GM23248 (cell line): ENCODE measurements around the gene CSKMT. TPM values are rescaled to one million over a fixed set of nuclear protein-coding genes. Genes with fewer than 3 reads are reported as not detected.
"Not testable (repeated sequence)": the region's sequence is repeated elsewhere in the genome, so short reads cannot be mapped to it uniquely, and the experiment has no call there.

ENCODE experiments used
- DNase-seq: peaks from one replicate; pipeline ENCODE4 v3.0.0-alpha.2; 2015
- H2AFZ ChIP-seq: fragments of 200-600 bp; sonication (generic); 2 replicates; pipeline ENCODE4 v1.6.1; 2016; ENCODE audit warnings: antibody characterized with exemption
- H3F3A ChIP-seq: fragments of 200-600 bp; sonication (generic); 2 replicates; pipeline ENCODE4 v1.6.1; 2016; ENCODE audit warnings: mild to moderate bottlenecking, antibody characterized with exemption, mixed run types; ENCODE audit not compliant: insufficient read depth
- H3K27ac ChIP-seq: fragments of 200-600 bp; sonication (generic); 2 replicates; pipeline ENCODE4 v1.5.1; 2016; ENCODE audit warnings: mild to moderate bottlenecking
- H3K27me3 ChIP-seq: fragments of 200-600 bp; sonication (generic); replicated peaks from 2 replicates; pipeline ENCODE4 v1.6.1; 2016; ENCODE audit warnings: mild to moderate bottlenecking; ENCODE audit not compliant: insufficient read depth
- H3K36me3 ChIP-seq: fragments of 200-600 bp; sonication (generic); 2 replicates; pipeline ENCODE4 v1.6.1; 2016; ENCODE audit warnings: low read depth, mild to moderate bottlenecking
- H3K4me1 ChIP-seq: fragments of 200-600 bp; sonication (generic); 2 replicates; pipeline ENCODE4 v1.6.1; 2016; ENCODE audit warnings: mild to moderate bottlenecking; ENCODE audit not compliant: insufficient read depth
- H3K4me2 ChIP-seq: fragments of 200-600 bp; sonication (generic); one replicate; pipeline ENCODE4 v1.6.1; 2016; ENCODE audit warnings: mild to moderate bottlenecking; ENCODE audit not compliant: unreplicated experiment
- H3K4me3 ChIP-seq: fragments of 200-600 bp; sonication (generic); 2 replicates; pipeline ENCODE4 v1.5.1; 2016; ENCODE audit warnings: mild to moderate bottlenecking
- H3K79me2 ChIP-seq: fragments of 200-600 bp; sonication (generic); 2 replicates; pipeline ENCODE4 v1.6.1; 2016; ENCODE audit warnings: mild to moderate bottlenecking; ENCODE audit not compliant: insufficient read depth
- H3K9ac ChIP-seq: fragments of 200-600 bp; sonication (generic); 2 replicates; pipeline ENCODE4 v1.6.1; 2016; ENCODE audit warnings: mild to moderate bottlenecking
- H3K9me2 ChIP-seq: fragments of 200-600 bp; sonication (generic); 2 replicates; pipeline ENCODE4 v1.6.1; 2016; ENCODE audit warnings: mixed run types, mild to moderate bottlenecking, moderate library complexity; ENCODE audit not compliant: insufficient read depth
- H3K9me3 ChIP-seq: fragments of 200-600 bp; sonication (generic); one replicate; pipeline ENCODE4 v1.6.1; 2017; ENCODE audit warnings: low read depth
- H4K20me1 ChIP-seq: fragments of 200-600 bp; sonication (generic); 2 replicates; pipeline ENCODE4 v1.6.0; 2016; ENCODE audit not compliant: insufficient read depth
- EZH2 ChIP-seq: fragments of 200-600 bp; sonication (generic); IDR thresholded peaks from 2 replicates; pipeline ENCODE4 v1.6.1; 2018; ENCODE audit warnings: antibody characterized with exemption, mild to moderate bottlenecking; ENCODE audit not compliant: insufficient read depth, poor library complexity, severe bottlenecking
- EZH2phosphoT487 ChIP-seq: fragments of 200-600 bp; sonication (generic); IDR thresholded peaks from 2 replicates; pipeline ENCODE4 v1.6.1; 2018; ENCODE audit warnings: antibody characterized with exemption, moderate library complexity, mild to moderate bottlenecking, low read depth; ENCODE audit not compliant: insufficient read depth
- WGBS, 2 experiments: methylation state at CpG; one replicate each; pipeline ENCODE4 v1.1.6; 2015 to 2017; ENCODE audit warnings: low lambda C conversion rate in 2 of 2, low coverage in 1 of 2; ENCODE audit errors: missing lambda C conversion rate in 2 of 2; 5-methylcytosine and 5-hydroxymethylcytosine counted together
- in situ Hi-C: fragments of 300-500 bp; cut with MboI; formaldehyde crosslinking; loops from 2 replicates; pipeline ENCODE4 v1.15.0; 2020
- polyA plus RNA-seq: library from polyadenylated mRNA; unstranded; fragments of >200 nt; fragmentation: Nextera tagmentation; extraction: Ambion mirVana; gene quantifications from 2 replicates; pipeline ENCODE4 v1.2.1, GENCODE V29; 2016
- total RNA-seq: library from RNA; depleted of rRNA; stranded (reverse); fragments of >200 nt; shearing (Covaris generic); gene quantifications from 2 replicates; pipeline ENCODE4 v1.2.3, GENCODE V29; 2014; rRNA removed

CSKMT gene
- total RNA-seq (5.4 and 6.1 TPM in 2 replicates), polyA plus RNA-seq (2.9 and 3.6 TPM in 2 replicates)

- peaks cover 50% of the 10 kb centered on the region for H3K79me2 ChIP-seq
- in situ Hi-C loops: no loop called here
- peak within 1 kb of the TSS; percentile 87 for H3K9ac ChIP-seq
- peaks cover 12% of the 10 kb centered on the region for H3K4me1 ChIP-seq
- no peaks in the 10 kb centered on the region for H3K27me3 ChIP-seq
- H3F3A ChIP-seq: peaks cover 26% of the 10 kb centered on the region
- no peaks in the 10 kb centered on the region for H4K20me1 ChIP-seq
- TF ChIP-seq EZH2phosphoT487: no peak
- TF ChIP-seq EZH2: no peak
- peak; percentile 96 for DNase-seq
- H3K36me3 ChIP-seq: 0 out of 2 replicates have a peak, but pooled peaks cover 5% of the 10 kb centered on the region
- H3K27ac ChIP-seq: peak within 1 kb of the TSS; percentile 72
- peak within 1 kb of the TSS; percentile 84 for H2AFZ ChIP-seq
- WGBS, 2 experiments: 1% methylated on average over 43 to 47 of the region's 47 CpGs
- H3K4me3 ChIP-seq: peak within 1 kb of the TSS; percentile 84
- peak within 1 kb of the TSS; percentile 90 for H3K4me2 ChIP-seq
- no peaks in the 10 kb centered on the region for H3K9me2 ChIP-seq
- H3K9me3 ChIP-seq: no peaks in the 10 kb centered on the region
These were observed at the start of gene CSKMT, which contains the start of gene C11orf98 for GRCh38 chr11:62665075-62665598. CSKMT (plus strand) TSS chr11:62665312; CDS start chr11:62665880, 568 bp downstream. C11orf98 (minus strand) TSS chr11:62665210; CDS start chr11:62665169, 41 bp downstream.

GRCh38 chr11:62615521-62615920 lies 49.6 kb upstream of the CSKMT start:
- Histone ChIP-seq H3K4me2 (no peak overlapping the region), H3K9ac (no peak overlapping the region), H3F3A (peaks cover 10% of the 10 kb centered on the region), H3K4me1 (peaks cover 12% of the 10 kb centered on the region), H3K79me2 (peaks cover 33% of the 10 kb centered on the region), H3K4me3 (no peak overlapping the region), H3K36me3 (no peaks in the 10 kb centered on the region), H2AFZ (no peak overlapping the region), H3K9me3 (no peaks in the 10 kb centered on the region), H3K9me2 (no peaks in the 10 kb centered on the region), H3K27ac (no peak overlapping the region), H3K27me3 (no peaks in the 10 kb centered on the region), H4K20me1 (no peaks in the 10 kb centered on the region)
- 79 to 81% methylated on average over 7 of the region's 7 CpGs for WGBS, 2 experiments
- in situ Hi-C loops: no loop called here
- TF ChIP-seq EZH2: no peak
- TF ChIP-seq EZH2phosphoT487: no peak
- DNase-seq: no peak

GRCh38 chr11:62616957-62617356 lies 48.2 kb upstream of the CSKMT start:
- H3K9me2 ChIP-seq, H2AFZ ChIP-seq, H3K27me3 ChIP-seq, H4K20me1 ChIP-seq, H3K4me2 ChIP-seq, H3K4me3 ChIP-seq, DNase-seq, H3K36me3 ChIP-seq, in situ Hi-C loops, H3K27ac ChIP-seq, H3K9me3 ChIP-seq, H3K9ac ChIP-seq: not testable (repeated sequence)
- peaks cover 29% of the 10 kb centered on the region for H3K79me2 ChIP-seq
- 91 to 93% methylated on average over 13 to 14 of the region's 14 CpGs for WGBS, 2 experiments
- H3F3A ChIP-seq: peaks cover 20% of the 10 kb centered on the region
- peaks cover 14% of the 10 kb centered on the region; the same call in 1 of the 2 replicates for H3K4me1 ChIP-seq

GRCh38 chr11:62621027-62621566 lies 44.0 kb upstream of the CSKMT start:
- Histone ChIP-seq H3K4me2 (peak overlapping the region; percentile 90), H3K9me3 (no peaks in the 10 kb centered on the region), H3K4me1 (peaks cover 18% of the 10 kb centered on the region), H3K79me2 (peaks cover 29% of the 10 kb centered on the region), H3F3A (peaks cover 50% of the 10 kb centered on the region), H3K9ac (peak overlapping the region; percentile 81), H3K4me3 (peak overlapping the region; percentile 90), H3K27me3 (no peaks in the 10 kb centered on the region), H2AFZ (peak overlapping the region; percentile 84), H3K27ac (peak overlapping the region; percentile 98), H3K36me3 (peaks cover 6% of the 10 kb centered on the region; the same call in 1 of the 2 replicates), H4K20me1 (no peaks in the 10 kb centered on the region), H3K9me2 (no peaks in the 10 kb centered on the region)
- no peak for DNase-seq
- in situ Hi-C loops: no loop called here
- TF ChIP-seq EZH2phosphoT487 (no peak), EZH2 (no peak)
- WGBS, 2 experiments: 28% methylated on average over 8 of the region's 8 CpGs
